ENCODE measurements around the gene SYNJ2.
"Not testable (repeated sequence)": the region's sequence is repeated elsewhere in the genome, so short reads cannot be mapped to it uniquely, and the experiment has no call there.

SYNJ2 gene, protein sequence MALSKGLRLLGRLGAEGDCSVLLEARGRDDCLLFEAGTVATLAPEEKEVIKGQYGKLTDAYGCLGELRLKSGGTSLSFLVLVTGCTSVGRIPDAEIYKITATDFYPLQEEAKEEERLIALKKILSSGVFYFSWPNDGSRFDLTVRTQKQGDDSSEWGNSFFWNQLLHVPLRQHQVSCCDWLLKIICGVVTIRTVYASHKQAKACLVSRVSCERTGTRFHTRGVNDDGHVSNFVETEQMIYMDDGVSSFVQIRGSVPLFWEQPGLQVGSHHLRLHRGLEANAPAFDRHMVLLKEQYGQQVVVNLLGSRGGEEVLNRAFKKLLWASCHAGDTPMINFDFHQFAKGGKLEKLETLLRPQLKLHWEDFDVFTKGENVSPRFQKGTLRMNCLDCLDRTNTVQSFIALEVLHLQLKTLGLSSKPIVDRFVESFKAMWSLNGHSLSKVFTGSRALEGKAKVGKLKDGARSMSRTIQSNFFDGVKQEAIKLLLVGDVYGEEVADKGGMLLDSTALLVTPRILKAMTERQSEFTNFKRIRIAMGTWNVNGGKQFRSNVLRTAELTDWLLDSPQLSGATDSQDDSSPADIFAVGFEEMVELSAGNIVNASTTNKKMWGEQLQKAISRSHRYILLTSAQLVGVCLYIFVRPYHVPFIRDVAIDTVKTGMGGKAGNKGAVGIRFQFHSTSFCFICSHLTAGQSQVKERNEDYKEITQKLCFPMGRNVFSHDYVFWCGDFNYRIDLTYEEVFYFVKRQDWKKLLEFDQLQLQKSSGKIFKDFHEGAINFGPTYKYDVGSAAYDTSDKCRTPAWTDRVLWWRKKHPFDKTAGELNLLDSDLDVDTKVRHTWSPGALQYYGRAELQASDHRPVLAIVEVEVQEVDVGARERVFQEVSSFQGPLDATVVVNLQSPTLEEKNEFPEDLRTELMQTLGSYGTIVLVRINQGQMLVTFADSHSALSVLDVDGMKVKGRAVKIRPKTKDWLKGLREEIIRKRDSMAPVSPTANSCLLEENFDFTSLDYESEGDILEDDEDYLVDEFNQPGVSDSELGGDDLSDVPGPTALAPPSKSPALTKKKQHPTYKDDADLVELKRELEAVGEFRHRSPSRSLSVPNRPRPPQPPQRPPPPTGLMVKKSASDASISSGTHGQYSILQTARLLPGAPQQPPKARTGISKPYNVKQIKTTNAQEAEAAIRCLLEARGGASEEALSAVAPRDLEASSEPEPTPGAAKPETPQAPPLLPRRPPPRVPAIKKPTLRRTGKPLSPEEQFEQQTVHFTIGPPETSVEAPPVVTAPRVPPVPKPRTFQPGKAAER (N-terminal part only)

GRCh38 chr6:157981395-157982101 is at the start of gene SYNJ2:
Gene SYNJ2, plus strand, starts transcription at chr6:157981863. Its CDS starts 99 bp downstream, at chr6:157981962.
- in situ Hi-C loops (cut with HindIII; ENCODE audit: low sequenced_read_pairs): no loop called here

DNA sequence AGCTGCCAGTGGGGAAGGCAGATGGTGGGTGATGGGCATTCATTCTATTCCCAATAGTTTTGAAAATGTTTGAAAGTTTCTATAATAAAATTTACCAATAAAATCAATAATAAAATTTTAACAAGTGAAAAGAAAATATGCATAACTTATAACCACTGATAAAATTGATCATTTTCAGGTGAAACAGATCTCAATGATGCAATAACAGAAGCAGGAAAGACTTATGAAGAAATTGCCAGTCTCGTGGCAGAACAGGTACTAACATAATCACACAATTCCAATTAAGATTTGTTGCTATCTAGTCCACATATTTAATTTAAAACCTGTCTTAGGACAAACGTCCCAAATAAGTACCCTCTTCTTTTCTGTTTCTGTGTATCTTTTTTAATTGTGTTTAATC is 45.9 kb upstream of the SYNJ2 start:
- in situ Hi-C loops (cut with HindIII; ENCODE audit: low sequenced_read_pairs): no loop called here

- in situ Hi-C loops (cut with HindIII; ENCODE audit: low sequenced_read_pairs): no loop called here
Measured at GRCh38 chr6:157937318-157937717, 44.3 kb upstream of the SYNJ2 start.

DNA sequence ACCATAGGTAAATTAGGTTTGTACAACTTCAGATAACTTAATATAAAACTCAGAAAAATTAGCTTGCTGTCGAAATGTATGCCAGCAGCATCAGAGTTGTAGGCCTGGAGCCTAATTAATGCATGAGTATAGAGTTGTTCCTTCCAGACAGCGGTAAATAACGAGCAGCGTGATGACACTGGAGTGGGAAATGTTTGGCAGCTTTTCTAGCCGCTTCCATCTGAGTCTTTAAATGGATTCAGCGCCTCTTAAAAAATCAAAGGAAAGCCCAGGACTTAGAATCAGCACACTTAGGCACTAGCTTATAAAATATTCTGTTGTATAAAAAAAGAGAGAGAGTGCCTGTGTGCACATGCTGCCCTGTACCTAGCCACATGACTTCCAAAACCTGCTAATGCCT is 43.7 kb upstream of the SYNJ2 start:
- in situ Hi-C loops (cut with HindIII; ENCODE audit: low sequenced_read_pairs): no loop called here

- in situ Hi-C loops (cut with HindIII; ENCODE audit: low sequenced_read_pairs): not testable (repeated sequence)
Measured at GRCh38 chr6:157940375-157941036, 41.2 kb upstream of the SYNJ2 start.

- in situ Hi-C loops (cut with HindIII; ENCODE audit: low sequenced_read_pairs): no loop called here
Measured at GRCh38 chr6:157941101-157941863, 40.4 kb upstream of the SYNJ2 start.

DNA sequence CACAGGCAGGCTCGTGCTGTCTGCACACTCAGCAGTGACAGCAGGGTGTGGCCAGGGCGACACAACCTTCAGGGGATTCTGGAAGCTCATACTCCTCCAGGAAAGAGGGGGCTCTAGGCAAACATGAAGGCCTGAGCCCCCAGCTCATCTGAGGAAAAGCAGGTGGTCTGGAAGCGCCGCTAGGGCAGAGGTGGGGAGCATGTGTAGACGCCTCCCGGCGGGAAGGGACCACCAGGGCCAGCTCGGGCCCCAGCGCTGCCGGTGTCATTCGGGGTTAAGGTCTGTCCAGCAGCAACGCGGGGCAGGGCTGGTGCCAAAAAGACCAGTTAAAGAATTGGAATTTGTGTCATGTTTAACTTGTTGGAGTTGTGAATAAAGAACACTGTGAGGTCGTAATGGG is 39.3 kb upstream of the SYNJ2 start:
- in situ Hi-C loops (cut with HindIII; ENCODE audit: low sequenced_read_pairs): no loop called here

DNA sequence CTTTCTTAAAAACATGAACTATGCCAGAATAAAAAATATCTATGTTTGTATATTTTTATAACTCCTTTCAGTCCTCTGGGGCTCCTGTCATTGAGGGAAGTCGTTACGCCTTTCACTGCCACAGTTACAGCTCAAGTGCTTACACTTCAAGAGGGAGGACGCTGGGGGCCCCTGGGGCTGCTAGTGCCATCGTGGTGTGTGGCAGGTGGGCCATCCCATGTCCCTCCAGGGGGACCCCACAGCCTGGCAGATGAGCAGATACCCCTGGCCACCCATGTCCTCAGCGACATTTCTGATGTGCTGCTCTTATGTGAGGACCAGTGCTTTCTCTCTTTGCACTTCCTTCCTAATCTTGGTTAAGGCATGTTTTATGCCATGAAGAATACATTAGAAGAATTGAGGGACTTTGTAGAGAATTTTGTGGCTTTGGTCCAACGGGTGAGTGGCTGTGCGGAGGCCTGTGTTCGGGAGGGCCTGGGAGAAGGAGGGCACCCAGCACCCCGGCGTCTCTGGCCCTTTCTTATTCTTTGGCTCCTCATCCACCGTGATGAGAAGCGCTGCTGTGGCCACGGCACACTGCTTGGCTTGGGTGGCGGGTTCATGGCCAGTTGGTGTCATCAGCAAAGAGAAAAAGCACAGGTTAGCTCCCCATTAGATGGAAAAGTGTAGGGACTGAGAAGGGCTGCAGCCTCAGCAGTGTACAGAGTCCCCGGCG is 38.3 kb upstream of the SYNJ2 start:
- in situ Hi-C loops (cut with HindIII; ENCODE audit: low sequenced_read_pairs): no loop called here

- in situ Hi-C loops (cut with HindIII; ENCODE audit: low sequenced_read_pairs): no loop called here
Measured at GRCh38 chr6:157943964-157944283, 37.7 kb upstream of the SYNJ2 start.

GRCh38 chr6:157944983-157945931 is 36.4 kb upstream of the SYNJ2 start:
- in situ Hi-C loops (cut with HindIII; ENCODE audit: low sequenced_read_pairs): no loop called here

DNA sequence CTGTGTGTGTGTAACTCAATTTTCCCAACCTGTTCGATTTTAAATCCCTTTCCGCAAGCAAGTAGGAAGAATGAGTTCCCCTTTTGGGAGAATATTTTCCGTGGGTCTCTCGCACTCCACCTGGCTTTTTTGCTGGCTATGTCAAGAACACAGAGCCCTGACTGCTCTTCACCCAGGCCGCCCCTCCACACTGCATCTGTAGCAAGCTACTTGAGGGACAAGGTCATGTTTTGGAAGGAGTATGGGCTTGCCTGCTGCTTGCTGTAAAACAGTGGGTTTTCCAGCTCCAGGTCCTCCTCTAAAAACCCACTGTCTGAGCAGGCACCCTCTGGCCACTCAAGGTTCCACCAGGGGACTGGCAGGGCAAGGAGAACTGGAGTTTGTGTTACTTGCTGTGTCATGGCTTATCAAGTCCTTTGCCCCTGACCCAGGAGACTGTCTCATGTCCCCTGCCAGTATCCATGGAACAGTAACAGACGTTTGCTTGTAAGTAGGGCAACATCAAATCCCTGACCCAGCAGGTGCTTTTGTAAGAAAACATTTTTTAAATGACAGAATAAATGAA is 35.5 kb upstream of the SYNJ2 start:
- in situ Hi-C loops (cut with HindIII; ENCODE audit: low sequenced_read_pairs): no loop called here

DNA sequence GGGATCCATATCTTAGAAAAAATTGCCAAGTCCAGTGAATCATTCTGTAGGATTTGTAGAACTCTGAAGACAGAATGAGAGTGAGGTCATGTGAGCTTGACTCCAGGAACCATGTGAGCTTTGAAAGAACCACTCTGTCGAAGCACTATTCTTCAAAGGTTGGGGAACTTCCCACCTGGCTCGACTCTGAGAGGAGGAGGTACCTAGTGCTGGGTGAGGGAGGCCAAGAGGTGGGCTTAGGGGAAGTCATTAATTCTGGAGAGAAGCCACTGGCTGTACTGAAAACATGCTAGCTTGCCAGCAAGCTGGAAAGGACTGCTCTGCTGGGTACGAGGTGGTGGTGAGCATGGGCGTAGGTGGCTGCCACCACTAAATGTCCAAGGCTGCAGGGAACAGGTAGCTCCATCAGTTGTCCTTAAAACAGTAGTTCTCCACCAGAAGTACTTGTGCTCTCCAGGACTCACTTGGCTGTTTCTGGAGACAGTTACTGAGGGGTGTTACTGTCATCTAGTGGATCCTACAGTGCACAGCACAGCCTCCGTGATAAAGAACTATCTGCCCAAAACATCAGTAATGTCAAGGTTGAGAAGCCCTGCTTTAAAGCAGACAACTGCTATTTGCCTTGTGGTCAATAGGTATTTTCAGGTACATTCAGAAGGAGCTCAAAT is 34.7 kb upstream of the SYNJ2 start:
- in situ Hi-C loops (cut with HindIII; ENCODE audit: low sequenced_read_pairs): no loop called here

DNA sequence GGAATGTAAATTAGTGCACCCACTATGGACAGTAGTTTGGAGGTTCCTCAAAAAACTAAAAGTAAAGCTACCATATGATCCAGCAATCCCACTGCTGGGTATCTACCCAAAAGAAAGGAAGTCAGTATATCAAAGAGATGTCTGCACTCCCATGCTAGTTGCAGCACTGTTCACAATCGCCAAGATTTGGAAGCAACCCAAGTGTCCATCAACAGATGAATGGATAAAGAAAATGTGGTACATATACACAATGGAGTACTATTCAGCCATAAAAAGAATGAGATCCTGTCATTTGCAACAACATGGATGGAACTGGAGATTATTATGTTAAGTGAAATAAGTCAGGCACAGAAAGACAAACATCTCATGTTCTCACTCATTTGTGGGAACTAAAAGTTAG is 30.8 kb upstream of the SYNJ2 start:
- in situ Hi-C loops (cut with HindIII; ENCODE audit: low sequenced_read_pairs): not testable (repeated sequence)

DNA sequence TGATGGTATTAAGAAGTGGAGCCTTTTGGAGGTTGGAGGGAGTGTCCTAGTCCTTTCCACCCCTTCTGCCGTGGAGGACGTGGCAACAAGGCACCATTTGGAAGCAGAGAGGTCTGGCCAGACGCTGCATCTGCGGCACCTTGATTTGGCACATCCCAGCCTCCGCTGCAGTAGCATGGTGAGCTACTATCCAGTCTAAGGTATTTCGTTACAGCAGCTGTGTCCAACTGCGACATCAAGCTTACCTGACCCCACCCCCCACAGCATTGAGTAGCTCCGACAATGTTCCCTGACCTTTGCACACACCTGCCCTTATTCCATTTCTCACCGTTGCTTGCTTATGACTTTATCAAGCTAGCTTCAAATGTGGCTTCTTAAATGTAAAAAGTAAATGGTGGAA is 29.8 kb upstream of the SYNJ2 start:
- in situ Hi-C loops (cut with HindIII; ENCODE audit: low sequenced_read_pairs): no loop called here

DNA sequence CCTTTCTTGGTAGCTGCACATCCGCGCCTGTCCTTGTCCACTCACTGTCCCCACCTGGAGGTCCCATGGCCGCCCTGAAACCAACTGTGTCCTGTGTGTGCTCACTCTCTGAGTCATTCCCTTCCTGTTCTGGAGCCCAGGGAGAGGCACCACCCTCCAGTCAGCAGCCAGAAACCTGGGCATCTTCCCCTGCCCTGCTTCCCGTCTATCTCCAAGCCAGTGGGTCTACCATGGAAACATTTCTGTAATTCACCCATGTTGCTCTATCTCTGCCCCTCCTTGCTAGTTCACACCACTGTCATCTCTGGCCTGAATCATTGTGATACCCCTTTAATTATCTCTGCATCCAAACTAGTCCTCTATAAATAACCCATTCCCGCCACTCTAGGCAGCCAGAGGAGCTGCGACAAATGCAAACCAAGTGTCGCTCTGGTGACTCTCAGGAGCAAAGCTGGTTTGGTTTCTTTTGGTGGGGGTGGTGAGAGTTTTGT is 28.8 kb upstream of the SYNJ2 start:
- in situ Hi-C loops (cut with HindIII; ENCODE audit: low sequenced_read_pairs): no loop called here

DNA sequence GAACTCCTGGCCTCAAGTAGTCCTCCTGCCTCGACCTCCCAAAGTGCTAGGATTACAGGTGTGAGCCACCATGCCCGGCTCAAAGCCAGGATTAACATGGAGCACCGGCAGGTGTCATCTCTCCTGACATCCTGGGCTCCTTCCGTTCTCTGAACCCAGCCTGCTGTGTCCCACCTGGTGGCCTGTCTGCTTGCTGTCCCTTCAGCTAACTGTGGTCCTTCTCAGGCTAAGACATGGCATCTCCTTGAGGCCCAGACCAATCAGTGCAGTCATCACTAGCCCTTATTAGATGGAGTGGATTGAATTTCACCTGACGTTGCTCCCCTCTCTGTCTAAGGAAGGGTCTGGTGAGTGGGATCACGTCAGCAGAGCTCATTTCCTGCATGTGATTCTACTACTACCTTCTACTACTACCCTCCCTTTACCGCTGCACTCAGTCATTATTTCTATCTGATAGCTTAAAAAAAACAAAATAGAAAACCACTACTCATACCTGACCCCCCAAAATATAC is 28.0 kb upstream of the SYNJ2 start:
- in situ Hi-C loops (cut with HindIII; ENCODE audit: low sequenced_read_pairs): no loop called here

All from DLD1 (cell line).